Esophagus squamous epithelium (tissue), 5 donors: ENCODE data around the gene PCDHGB5. TPM values are rescaled to one million over a fixed set of nuclear protein-coding genes. Genes with fewer than 3 reads are reported as not detected.
A peak's percentile ranks its signal among the peaks of the same experiment; 100 is the strongest.
"Not testable (repeated sequence)": the region's sequence is repeated elsewhere in the genome, so short reads cannot be mapped to it uniquely, and the experiment has no call there.

Experiments used
- DNase-seq: peaks from one replicate; lab custom pipeline; 2025; lab: John Stamatoyannopoulos, UW
- H3K27ac ChIP-seq, 4 donors: fragments of 200-600 bp; sonication (generic); one replicate each; pipeline ENCODE4 v1.5.1; 2016 to 2019; ENCODE audit warnings: mild to moderate bottlenecking in 1 of 4
- H3K27me3 ChIP-seq, 4 donors: fragments of 200-600 bp; sonication (generic); 1 replicate in 3 of 4; 2 replicates in 1 of 4; pipeline versions ENCODE4 v1.5.1 to v1.6.0; 2017 to 2021; ENCODE audit warnings: antibody characterized with exemption in 1 of 4
- H3K36me3 ChIP-seq, 3 donors: fragments of 200-600 bp; sonication (generic); one replicate each; pipeline ENCODE4 v1.5.1; 2016 to 2019
- H3K4me1 ChIP-seq, 3 donors: fragments of 200-600 bp; sonication (generic); one replicate each; pipeline ENCODE4 v1.5.1; 2017 to 2019
- H3K4me3 ChIP-seq, 4 donors: fragments of 200-600 bp; sonication (generic); 1 replicate in 3 of 4; 2 replicates in 1 of 4; pipeline ENCODE4 v1.5.1; 2016 to 2019; ENCODE audit warnings: mild to moderate bottlenecking in 2 of 4, moderate library complexity in 1 of 4
- H3K9me3 ChIP-seq, 3 donors: fragments of 200-600 bp; sonication (generic); one replicate each; pipeline ENCODE4 v1.5.1; 2016 to 2019
- CTCF ChIP-seq, 6 experiments: fragments of 450-650 bp in 4 of 6; fragments of 200-600 bp in 2 of 6; sonication (generic) in 2 of 6; IDR thresholded peaks; one replicate each; pipeline ENCODE4 v1.5.1; 2016 to 2019; ENCODE audit warnings: antibody characterized with exemption in 6 of 6, mild to moderate bottlenecking in 4 of 6, moderate library complexity in 4 of 6
- POLR2A ChIP-seq, 4 donors: fragments of 450-650 bp; IDR thresholded peaks; one replicate each; pipeline ENCODE4 v1.6.1; 2017; ENCODE audit warnings: antibody characterized with exemption in 4 of 4, mild to moderate bottlenecking in 4 of 4, moderate library complexity in 3 of 4
- WGBS, 2 donors: methylation state at CpG; one replicate each; pipeline ENCODE4 v1.1.5; 2018; 5-methylcytosine and 5-hydroxymethylcytosine counted together
- intact Hi-C: fragments of 100-400 bp; cut with DNase I; formaldehyde crosslinking; loops from one replicate; pipeline ENCODE4 v1.15.0; 2022
- total RNA-seq, 4 donors: library from RNA; depleted of rRNA; stranded (reverse); fragments of >200 nt; gene quantifications; one replicate each; pipeline ENCODE4 v1.1.0, GENCODE V29; 2016
- donor health status: DM: yes; HTN: yes; CAD: no.

The PCDHGB5 gene
- total RNA-seq, 4 donors from 2014 or later, result 5.5 to 7.5 (median 6.7) TPM

DNA sequence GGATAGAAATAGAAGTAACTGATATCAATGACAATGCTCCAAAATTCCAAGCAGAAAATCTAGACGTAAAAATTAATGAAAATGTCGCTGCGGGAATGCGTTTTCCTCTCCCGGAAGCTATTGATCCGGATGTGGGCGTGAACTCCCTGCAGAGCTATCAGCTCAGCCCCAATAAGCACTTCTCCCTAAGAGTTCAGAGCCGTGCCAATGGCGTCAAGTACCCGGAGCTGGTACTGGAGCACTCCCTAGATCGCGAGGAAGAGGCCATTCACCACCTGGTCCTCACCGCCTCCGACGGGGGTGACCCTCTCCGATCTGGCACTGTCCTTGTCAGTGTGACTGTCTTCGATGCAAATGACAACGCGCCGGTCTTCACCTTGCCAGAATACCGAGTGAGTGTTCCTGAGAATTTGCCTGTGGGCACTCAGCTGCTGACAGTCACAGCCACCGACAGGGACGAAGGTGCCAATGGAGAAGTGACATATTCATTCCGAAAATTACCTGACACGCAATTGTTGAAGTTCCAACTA is 15.9 kb downstream of the PCDHGB5 start:
- Histone ChIP-seq H3K27ac (peak overlapping the region in 1 of 4 donors; percentile 30), H3K4me3 (peak overlapping the region; percentile 20 to 56 (median 36)), H3K36me3 (peaks cover 0 to 8% (median 0%) of the 10 kb centered on the region in 3 donors), H3K4me1 (peaks cover 0 to 4% (median 0%) of the 10 kb centered on the region in 3 donors), H3K27me3 (peaks cover 0 to 39% (median 0%) of the 10 kb centered on the region in 4 donors), H3K9me3 (peaks cover 4 to 96% (median 86%) of the 10 kb centered on the region in 3 donors)
- DNase-seq, result no peak
- intact Hi-C loops, result loop anchor here (10.0 kb wide), 2 partner anchors 111 to 141 kb away; no protein-coding TSS in a partner anchor
- 21 to 25% methylated on average over 16 to 25 of the region's 25 CpGs for WGBS, 2 donors
- TF ChIP-seq CTCF (IDR thresholded peaks at IDR 0.05) (no peak), POLR2A (IDR thresholded peaks at IDR 0.05) (no peak)

- Histone ChIP-seq H3K36me3 (peaks cover 0 to 14% (median 0%) of the 10 kb centered on the region in 3 donors), H3K9me3 (peaks cover 13 to 96% (median 86%) of the 10 kb centered on the region in 3 donors), H3K27me3 (peaks cover 0 to 38% (median 0%) of the 10 kb centered on the region in 4 donors)
- not testable (repeated sequence) for H3K4me3 ChIP-seq, H3K27ac ChIP-seq, DNase-seq, H3K4me1 ChIP-seq
- 23 to 32% methylated on average over 2 to 9 of the region's 46 CpGs for WGBS, 2 donors
- intact Hi-C loops, result loop anchor here (10.0 kb wide), 2 partner anchors 110 to 140 kb away; no protein-coding TSS in a partner anchor
These were observed 17.0 kb downstream of the PCDHGB5 start for GRCh38 chr5:141414548-141415274.

DNA sequence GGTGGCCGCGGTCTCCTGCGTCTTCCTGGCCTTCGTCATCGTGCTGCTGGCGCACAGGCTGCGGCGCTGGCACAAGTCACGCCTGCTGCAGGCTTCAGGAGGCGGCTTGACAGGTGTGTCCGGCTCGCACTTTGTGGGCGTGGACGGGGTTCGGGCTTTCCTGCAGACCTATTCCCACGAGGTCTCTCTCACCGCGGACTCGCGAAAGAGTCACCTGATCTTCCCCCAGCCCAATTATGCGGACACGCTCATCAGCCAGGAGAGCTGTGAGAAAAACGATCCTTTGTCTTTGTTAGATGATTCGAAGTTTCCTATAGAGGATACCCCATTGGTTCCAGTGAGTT is 17.5 kb downstream of the PCDHGB5 start:
- 23 to 28% methylated on average over 7 to 20 of the region's 24 CpGs for WGBS, 2 donors
- intact Hi-C loops, result loop anchor here (10.0 kb wide), 2 partner anchors 110 to 140 kb away; no protein-coding TSS in a partner anchor
- not testable (repeated sequence) for H3K4me3 ChIP-seq, DNase-seq, H3K27ac ChIP-seq, H3K4me1 ChIP-seq
- peaks cover 0 to 16% (median 0%) of the 10 kb centered on the region in 3 donors for H3K36me3 ChIP-seq
- peaks cover 0 to 37% (median 0%) of the 10 kb centered on the region in 4 donors for H3K27me3 ChIP-seq
- H3K9me3 ChIP-seq, result peaks cover 19 to 96% (median 85%) of the 10 kb centered on the region in 3 donors

DNA sequence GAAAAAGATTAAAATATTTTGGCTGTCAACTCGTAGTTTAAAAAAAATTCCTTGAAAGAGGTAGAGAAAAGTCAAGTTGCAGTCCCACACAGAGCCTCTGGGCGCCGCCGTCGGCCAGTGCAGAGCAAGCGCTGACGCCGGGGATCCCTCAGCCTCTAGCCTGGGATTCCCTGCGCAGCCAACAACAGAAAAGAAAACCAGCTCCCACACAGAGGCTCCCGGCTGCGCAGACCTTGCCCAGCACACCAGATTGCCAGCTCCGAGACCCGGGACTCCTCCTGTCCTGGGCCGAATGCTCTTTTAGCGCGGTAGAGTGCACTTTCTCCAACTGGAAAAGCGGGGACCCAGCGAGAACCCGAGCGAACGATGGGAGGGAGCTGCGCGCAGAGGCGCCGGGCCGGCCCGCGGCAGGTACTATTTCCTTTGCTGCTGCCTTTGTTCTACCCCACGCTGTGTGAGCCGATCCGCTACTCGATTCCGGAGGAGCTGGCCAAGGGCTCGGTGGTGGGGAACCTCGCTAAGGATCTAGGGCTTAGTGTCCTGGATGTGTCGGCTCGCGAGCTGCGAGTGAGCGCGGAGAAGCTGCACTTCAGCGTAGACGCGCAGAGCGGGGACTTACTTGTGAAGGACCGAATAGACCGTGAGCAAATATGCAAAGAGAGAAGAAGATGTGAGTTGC is 19.9 kb downstream of the PCDHGB5 start, which contains the start of gene PCDHGB7:
PCDHGB7 (plus strand) TSS at position 184 of the 679 bp plus-strand sequence; CDS start at position 367, 183 bp downstream.
- WGBS, 2 donors, result 20 to 22% methylated on average over 17 to 22 of the region's 47 CpGs
- Histone ChIP-seq H3K27ac (peak within 1 kb of the TSS in 2 of 4 donors; percentile 51 to 56), H3K4me3 (peak within 1 kb of the TSS in 3 of 4 donors; percentile 42 to 57 (median 45)), H3K9me3 (peaks cover 23 to 100% (median 94%) of the 10 kb centered on the region in 3 donors), H3K27me3 (peaks cover 0 to 51% (median 0%) of the 10 kb centered on the region in 4 donors)
- intact Hi-C loops, result loop anchor here (10.0 kb wide), 2 partner anchors 107 to 137 kb away; no protein-coding TSS in a partner anchor
- TF ChIP-seq CTCF (IDR thresholded peaks at IDR 0.05), result peak; percentile 23 to 67 (median 58)
- H3K4me1 ChIP-seq, DNase-seq, H3K36me3 ChIP-seq: not testable (repeated sequence)

- H3K9me3 ChIP-seq, result peaks cover 23 to 100% (median 92%) of the 10 kb centered on the region in 3 donors
- DNase-seq, result no peak
- peak overlapping the region in 1 of 4 donors; percentile 57 for H3K4me3 ChIP-seq
- peaks cover 0 to 47% (median 0%) of the 10 kb centered on the region in 4 donors for H3K27me3 ChIP-seq
- no peak for TF ChIP-seq POLR2A (IDR thresholded peaks at IDR 0.05)
- no peak for TF ChIP-seq CTCF (IDR thresholded peaks at IDR 0.05)
- 34 to 47% methylated on average over 8 to 14 of the region's 74 CpGs for WGBS, 2 donors
- no peak overlapping the region for H3K27ac ChIP-seq
- H3K4me1 ChIP-seq, result peaks cover 0 to 8% (median 0%) of the 10 kb centered on the region in 3 donors
- H3K36me3 ChIP-seq, result peaks cover 0 to 9% (median 0%) of the 10 kb centered on the region in 3 donors
- intact Hi-C loops, result loop anchor here (10.0 kb wide), 2 partner anchors 106 to 136 kb away; no protein-coding TSS in a partner anchor
These were observed 21.5 kb downstream of the PCDHGB5 start for GRCh38 chr5:141419074-141419880.
